ENCODE measurements around the gene VPS26C.

VPS26C gene

GRCh38 chr21:37202221-37203110 lies 64.7 kb downstream of the VPS26C start:
- DNase-seq (ENCODE audit: low read depth in 2 of 2), result no peak

GRCh38 chr21:37200641-37201480 lies 66.3 kb downstream of the VPS26C start:
- no peak for DNase-seq (ENCODE audit: low read depth in 2 of 2)

GRCh38 chr21:37199057-37199924 lies 67.8 kb downstream of the VPS26C start:
- DNase-seq (ENCODE audit: low read depth in 2 of 2), result no peak

- DNase-seq (ENCODE audit: low read depth in 2 of 2), result no peak
Measured at GRCh38 chr21:37197746-37198145, 69.4 kb downstream of the VPS26C start.

- DNase-seq (ENCODE audit: low read depth in 2 of 2), result no peak
Measured at GRCh38 chr21:37196847-37197246, 70.3 kb downstream of the VPS26C start.

GRCh38 chr21:37195610-37196009 lies 71.5 kb downstream of the VPS26C start:
- DNase-seq (ENCODE audit: low read depth in 2 of 2), result no peak

- no peak for DNase-seq (ENCODE audit: low read depth in 2 of 2)
Measured at GRCh38 chr21:37195059-37195458, 72.1 kb downstream of the VPS26C start.

GRCh38 chr21:37193676-37194075 lies 73.5 kb downstream of the VPS26C start:
- DNase-seq (ENCODE audit: low read depth in 2 of 2), result no peak

GRCh38 chr21:37193006-37193405 lies 74.1 kb downstream of the VPS26C start:
- no peak for DNase-seq (ENCODE audit: low read depth in 2 of 2)

- DNase-seq (ENCODE audit: low read depth in 2 of 2), result no peak
Measured at GRCh38 chr21:37192019-37192418, 75.1 kb downstream of the VPS26C start.

GRCh38 chr21:37188825-37189224 lies 78.3 kb downstream of the VPS26C start:
- no peak for DNase-seq (ENCODE audit: low read depth in 2 of 2)

- DNase-seq (ENCODE audit: low read depth in 2 of 2), result no peak
Measured at GRCh38 chr21:37186983-37187382, 80.2 kb downstream of the VPS26C start.

GRCh38 chr21:37184784-37185593 lies 82.1 kb downstream of the VPS26C start:
- no peak for DNase-seq (ENCODE audit: low read depth in 2 of 2)

GRCh38 chr21:37183749-37184148 lies 83.4 kb downstream of the VPS26C start:
- DNase-seq (ENCODE audit: low read depth in 2 of 2), result no peak

- DNase-seq (ENCODE audit: low read depth in 2 of 2), result no peak
Measured at GRCh38 chr21:37182222-37182621, 84.9 kb downstream of the VPS26C start.

GRCh38 chr21:37181059-37181458 lies 86.1 kb downstream of the VPS26C start:
- no peak for DNase-seq (ENCODE audit: low read depth in 2 of 2)

GRCh38 chr21:37176716-37177115 lies 90.4 kb downstream of the VPS26C start:
- DNase-seq (ENCODE audit: low read depth in 2 of 2), result no peak
